GM23338 (cell line): Measurements from ENCODE around the gene MOCS3. TPM values are rescaled to one million over a fixed set of nuclear protein-coding genes. Genes with fewer than 3 reads are reported as not detected.

Source experiments
- CREB1 ChIP-seq: fragments of 250-450 bp; sonication (Bioruptor Pico); IDR thresholded peaks from 2 replicates; pipeline ENCODE4 v1.5.0; 2020; ENCODE audit warnings: low read depth, mild to moderate bottlenecking, moderate library complexity
- EZH2phosphoT487 ChIP-seq: fragments of 200-600 bp; sonication (generic); IDR thresholded peaks from one replicate; pipeline ENCODE4 v1.8.1; 2018; ENCODE audit warnings: antibody characterized with exemption; ENCODE audit not compliant: unreplicated experiment
- JUNB ChIP-seq: IDR thresholded peaks from one replicate; pipeline ENCODE4 v1.6.1; 2016; ENCODE audit warnings: antibody characterized with exemption; ENCODE audit not compliant: unreplicated experiment
- POLR2AphosphoS5 ChIP-seq: IDR thresholded peaks from 2 replicates; pipeline ENCODE4 v1.6.1; 2016; ENCODE audit warnings: antibody characterized with exemption, low read depth
- REST ChIP-seq: IDR thresholded peaks from one replicate; pipeline ENCODE4 v1.6.1; 2018; ENCODE audit warnings: antibody characterized with exemption; ENCODE audit not compliant: unreplicated experiment
- STAT1 ChIP-seq: IDR thresholded peaks from one replicate; pipeline ENCODE4 v1.6.1; 2016; ENCODE audit warnings: antibody characterized with exemption; ENCODE audit not compliant: unreplicated experiment
- ZNF462 ChIP-seq: fragments of 250-450 bp; sonication (Bioruptor Pico); IDR thresholded peaks from 2 replicates; pipeline ENCODE4 v1.5.0; 2020; ENCODE audit warnings: mild to moderate bottlenecking, moderate library complexity
- polyA plus RNA-seq: library from polyadenylated mRNA; unstranded; fragments of >200 nt; fragmentation: Nextera tagmentation; extraction: Ambion mirVana; gene quantifications from 2 replicates; pipeline ENCODE4 v1.2.1, GENCODE V29; 2016
- total RNA-seq: library from RNA; depleted of rRNA; stranded (reverse); fragments of >200 nt; shearing (Covaris generic); gene quantifications from 2 replicates; pipeline ENCODE4 v1.2.3, GENCODE V29; 2014
- TF ChIP-seq, protein P1 (sequence below): IDR thresholded peaks from 2 replicates; pipeline ENCODE4 v1.6.1; 2016; ENCODE audit warnings: antibody characterized with exemption

MOCS3 gene
- total and polyA plus RNA-seq, 2 experiments from 2014 or later = 2.2 to 9.1 TPM

DNA sequence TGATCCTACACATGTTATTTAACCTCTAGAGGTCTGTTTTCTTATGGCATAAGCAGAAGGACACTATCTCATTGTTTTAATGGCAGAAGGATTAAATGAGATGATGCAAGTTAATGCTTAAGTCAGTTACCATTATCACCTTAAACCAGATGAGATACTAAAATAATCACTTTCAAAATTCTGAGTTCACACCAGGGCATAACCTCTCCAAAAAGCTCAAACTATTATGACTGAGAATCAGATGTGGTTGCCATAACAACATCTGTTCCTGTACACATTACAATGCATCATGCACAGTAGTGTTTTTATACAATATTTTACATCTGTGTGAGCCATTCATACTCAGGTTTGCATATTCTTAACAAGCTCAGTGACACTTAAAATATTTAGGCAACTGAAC, 37.6 kb upstream of the MOCS3 start (continued):
- no peak for TF ChIP-seq ZNF462
- TF ChIP-seq, protein P1, sequence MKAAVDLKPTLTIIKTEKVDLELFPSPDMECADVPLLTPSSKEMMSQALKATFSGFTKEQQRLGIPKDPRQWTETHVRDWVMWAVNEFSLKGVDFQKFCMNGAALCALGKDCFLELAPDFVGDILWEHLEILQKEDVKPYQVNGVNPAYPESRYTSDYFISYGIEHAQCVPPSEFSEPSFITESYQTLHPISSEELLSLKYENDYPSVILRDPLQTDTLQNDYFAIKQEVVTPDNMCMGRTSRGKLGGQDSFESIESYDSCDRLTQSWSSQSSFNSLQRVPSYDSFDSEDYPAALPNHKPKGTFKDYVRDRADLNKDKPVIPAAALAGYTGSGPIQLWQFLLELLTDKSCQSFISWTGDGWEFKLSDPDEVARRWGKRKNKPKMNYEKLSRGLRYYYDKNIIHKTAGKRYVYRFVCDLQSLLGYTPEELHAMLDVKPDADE = no peak
- TF ChIP-seq EZH2phosphoT487 = no peak
- TF ChIP-seq STAT1 = no peak
- no peak for TF ChIP-seq POLR2AphosphoS5
- no peak for TF ChIP-seq CREB1
- TF ChIP-seq JUNB = no peak
- TF ChIP-seq REST = no peak
